ENCODE results near the gene TBCK.

Gene TBCK

DNA sequence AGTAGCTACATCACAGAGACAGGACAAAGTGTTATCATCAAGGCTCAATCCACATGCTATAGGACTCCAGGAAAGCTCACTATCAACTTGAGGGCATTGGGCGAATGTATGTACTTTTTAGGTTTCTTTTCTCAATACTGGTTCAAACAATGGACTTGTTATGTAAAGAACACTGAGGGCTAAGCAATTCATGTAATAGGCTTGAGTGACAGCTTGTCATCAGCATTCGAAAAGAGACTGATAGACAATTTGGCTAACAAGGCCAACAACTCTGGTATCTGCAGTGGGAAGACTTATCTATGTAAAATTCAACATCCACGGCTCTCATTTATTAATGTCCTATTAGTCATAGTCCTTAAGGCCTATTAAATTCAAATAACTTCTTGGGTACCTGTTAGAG is 279.7 kb downstream of the TBCK start:
- DNase-seq = no peak

DNA sequence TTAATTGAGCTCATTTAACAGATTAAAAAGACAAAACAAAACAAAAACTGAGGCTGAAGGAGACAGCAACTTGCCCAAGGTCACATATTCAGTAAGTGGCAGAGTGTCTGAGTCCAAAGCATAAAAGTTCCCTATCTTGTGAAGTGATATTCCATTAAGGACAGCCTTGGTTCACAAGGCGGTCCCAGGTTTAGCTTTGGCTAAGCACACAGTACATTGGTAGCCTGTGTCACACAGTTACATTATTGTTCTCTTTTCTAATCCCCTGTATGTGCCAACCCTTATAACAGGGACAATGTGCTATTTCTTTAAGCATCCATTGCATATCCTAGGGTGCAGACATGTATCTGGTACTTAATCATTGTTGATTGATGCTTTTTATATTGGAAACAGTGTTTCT is 280.8 kb downstream of the TBCK start:
- DNase-seq = no peak

DNA sequence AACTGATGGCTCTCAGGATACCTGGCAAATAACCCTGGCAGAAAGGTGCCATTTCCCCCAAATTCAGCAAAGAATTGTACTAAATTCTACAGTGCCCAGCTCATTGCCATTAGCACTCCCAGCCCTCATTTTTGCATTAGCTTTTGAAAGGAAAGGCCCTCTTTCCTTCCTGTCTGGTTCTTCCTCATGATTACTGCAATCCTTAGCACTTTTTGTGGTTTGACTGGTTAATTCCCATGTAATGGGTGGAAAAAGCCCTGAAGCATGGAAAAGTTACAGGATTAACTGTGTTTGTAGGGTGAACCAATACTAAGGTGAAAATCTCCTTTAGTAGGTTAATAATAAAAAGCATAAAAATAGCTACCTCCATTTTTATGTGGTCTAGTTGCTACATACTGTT is 281.3 kb downstream of the TBCK start:
- no peak for DNase-seq

DNA sequence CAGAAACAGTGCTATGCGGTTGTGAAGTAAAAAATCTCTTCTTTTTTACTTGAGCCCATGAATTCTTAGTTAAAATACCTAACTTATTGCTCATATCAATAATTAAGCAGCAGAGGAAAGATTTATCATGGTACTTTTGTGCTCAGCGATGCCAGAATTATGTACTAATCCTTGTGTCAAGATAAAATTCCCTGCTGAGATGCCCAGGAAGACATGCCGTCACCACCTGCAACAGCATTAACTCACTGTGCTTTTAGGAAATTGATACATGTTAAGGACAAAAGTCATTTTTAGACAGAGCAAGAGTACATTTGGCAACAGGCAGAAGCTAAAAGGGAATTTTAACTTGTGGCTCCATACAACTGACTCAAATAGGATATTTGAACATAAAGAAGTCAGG is 281.8 kb downstream of the TBCK start:
- DNase-seq = no peak

DNA sequence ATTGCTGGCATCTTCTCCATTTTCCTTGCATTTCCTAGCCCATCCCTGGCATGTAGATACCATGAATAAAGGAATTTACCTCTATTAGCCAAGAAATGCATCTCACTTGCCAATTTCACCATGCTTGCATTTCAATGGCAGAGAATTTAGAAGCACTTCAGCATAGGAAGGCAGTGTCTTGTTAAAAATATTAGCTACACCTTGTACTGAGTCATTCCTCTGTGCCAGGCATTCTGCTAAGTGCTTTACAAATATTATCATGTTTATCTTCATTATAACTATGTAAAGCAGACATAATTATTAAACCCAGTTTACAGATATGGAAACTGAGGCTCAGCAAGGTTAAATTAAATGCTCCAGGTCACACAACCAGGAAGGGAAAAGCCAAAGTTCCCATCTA is 282.5 kb downstream of the TBCK start:
- no peak for DNase-seq

DNA sequence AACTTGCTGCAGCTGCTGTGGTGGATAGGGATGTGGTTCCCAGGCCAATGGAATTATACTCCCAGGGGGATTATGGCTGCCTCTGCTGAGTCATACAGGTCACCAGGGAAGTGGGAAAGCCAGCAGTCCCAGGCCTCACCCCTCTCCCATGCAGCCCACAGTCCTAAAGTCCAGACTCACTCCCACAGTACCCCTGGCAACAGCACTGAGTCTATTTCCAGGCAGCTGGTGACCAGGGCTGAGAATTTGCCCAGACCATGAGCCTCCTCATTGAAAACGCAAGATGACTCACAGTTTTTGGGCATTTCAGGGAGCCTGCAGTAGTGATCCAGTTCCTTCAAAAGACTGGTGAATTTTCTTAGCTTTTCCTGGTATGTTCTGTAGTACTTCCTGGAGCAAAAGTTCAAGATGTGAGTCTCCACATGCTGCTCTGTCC is 283.1 kb downstream of the TBCK start:
- no peak for DNase-seq

DNA sequence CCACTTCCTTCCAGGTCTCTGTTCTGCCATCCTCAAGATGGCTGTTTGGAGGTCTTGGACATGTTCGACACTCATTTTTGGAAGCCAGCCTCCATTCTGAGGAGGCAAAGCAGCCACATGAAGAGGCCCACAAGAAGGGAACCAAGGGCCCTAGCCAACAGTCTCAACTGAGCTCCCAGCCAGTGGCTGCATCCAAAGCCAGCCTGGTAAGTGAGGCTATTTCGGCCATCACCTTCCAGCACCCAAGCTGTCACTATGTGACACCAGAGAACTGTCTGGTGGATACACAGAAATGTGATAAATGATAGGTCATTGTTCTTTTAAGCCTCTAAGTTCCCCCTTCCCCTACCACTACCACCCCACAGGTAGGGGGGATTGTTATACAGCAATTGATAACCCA is 293.6 kb downstream of the TBCK start:
- DNase-seq = no peak

DNA sequence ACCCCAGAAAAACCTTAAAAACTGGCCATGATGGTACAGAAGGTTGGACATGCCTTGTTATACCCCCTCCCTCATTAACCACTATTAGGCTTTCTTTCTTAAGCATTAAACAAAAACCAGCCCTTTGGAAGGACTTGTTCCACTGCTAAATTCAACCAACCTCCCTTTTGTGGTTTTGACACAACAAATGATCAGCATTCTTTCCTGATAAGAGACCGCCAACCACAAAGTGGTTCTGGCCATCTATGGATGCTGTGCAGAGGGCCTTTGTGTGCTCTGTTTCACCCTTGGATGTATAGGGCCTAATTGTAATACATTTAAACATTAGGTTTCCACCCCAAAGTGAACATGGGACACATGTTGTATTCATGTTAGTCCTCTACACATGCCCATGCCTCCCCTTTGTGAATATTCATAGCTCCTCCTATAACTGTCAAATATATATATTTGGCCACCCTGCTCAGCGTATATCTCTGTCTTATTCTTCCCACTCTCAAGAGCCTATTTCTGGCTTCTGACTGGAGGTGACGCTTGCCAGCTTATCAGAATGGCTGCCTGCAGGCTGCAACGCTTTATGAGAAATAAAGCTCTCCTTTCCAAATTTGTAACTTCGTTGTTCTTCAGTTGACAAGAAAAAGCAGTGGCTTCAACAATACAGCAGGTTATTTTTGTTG is 294.1 kb downstream of the TBCK start:
- DNase-seq = no peak

DNA sequence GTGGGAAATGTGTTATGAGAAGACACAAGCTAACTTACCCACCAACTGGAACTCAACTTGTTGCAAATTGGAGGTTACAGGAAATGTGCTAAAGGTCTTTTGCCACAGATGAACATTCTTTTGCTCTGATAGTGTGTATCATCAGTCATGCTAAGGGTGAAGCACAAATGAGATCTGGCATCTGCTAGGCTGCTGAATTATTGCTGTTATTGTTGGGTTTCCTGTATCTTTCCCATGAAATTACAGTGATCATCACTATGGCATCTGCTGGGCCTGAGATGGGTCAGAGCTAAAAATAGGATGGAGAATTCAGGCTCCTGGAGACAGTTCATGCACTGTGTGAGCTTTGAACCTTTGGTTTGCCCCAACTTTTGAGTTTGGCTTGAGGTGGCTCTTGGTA is 296.2 kb downstream of the TBCK start:
- DNase-seq = no peak

DNA sequence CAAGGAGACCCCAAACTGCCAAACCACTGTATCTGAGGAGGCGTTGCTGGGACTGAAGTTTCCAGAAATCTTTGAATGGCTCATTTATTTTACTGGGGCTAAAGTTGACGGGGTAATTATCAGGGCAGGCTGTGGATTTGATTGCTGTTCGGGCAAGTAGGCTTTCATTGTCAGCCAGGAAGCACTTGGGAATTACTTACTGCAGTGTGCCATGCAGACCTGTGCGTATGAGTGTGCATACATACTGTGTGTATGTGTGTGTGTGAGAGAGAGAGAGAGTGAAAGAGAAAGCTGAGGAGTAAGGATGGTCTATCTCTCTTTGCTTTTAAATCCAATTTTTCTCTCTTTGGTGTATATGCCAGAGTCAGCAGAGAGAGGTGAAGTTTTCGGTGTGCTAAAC is 298.0 kb downstream of the TBCK start:
- DNase-seq = no peak

DNA sequence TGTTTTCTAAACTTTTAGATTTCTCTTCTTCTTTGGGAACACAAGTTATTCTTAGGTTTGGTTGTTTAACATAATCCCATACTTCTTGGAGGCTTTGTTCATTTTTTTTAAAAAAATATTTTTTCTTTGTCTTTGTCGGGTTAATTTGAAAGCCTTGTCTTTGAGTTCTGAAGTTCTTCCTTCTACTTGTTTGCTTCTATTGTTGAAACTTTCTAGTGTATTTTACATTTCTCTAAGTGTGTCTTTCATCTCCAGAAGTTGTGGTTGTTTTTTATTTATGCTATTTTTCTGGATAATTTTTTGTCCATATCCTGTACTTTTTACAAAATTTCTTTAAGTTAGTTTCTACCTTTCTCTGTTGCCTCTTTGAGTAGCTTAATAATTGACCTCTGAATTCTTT is 304.6 kb downstream of the TBCK start:
- DNase-seq = no peak

DNA sequence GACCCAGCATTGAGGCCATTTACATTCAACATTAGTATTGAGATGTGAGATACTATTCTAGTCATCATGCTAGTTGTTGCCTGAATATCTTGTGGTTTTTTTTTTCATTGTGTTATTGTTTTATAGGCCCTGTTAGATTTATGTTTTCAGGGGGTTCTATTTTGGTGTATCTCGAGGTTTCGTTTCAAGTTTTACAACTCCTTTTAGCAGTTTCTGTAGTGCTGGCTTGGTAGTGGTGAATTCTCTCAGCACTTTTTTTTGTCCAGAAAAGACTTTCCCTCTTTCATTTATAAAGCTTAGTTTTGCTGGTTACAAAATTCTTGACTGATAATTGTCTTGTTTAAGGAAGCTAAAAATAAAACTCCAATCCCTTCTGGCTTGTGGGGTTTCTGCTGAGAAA is 305.2 kb downstream of the TBCK start:
- no peak for DNase-seq

DNA sequence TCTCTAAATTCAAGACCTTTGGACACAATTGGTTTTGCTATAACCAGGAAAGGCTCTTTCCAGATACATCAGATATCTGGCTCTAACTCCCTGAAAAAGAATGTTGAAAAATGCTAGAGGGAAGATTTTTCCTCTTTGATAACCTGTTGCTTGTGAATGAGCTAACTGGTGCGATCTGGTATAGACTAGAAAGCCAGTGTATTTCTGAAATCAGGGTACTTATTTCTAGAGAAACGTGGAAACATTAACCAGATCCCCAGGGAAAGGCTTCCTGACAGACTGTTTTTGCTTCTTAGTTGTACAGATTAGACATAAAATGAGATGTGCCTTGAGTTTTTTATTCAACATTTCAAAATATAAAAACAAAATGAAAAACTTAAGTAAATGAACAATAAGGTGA is 313.0 kb downstream of the TBCK start:
- DNase-seq = no peak

DNA sequence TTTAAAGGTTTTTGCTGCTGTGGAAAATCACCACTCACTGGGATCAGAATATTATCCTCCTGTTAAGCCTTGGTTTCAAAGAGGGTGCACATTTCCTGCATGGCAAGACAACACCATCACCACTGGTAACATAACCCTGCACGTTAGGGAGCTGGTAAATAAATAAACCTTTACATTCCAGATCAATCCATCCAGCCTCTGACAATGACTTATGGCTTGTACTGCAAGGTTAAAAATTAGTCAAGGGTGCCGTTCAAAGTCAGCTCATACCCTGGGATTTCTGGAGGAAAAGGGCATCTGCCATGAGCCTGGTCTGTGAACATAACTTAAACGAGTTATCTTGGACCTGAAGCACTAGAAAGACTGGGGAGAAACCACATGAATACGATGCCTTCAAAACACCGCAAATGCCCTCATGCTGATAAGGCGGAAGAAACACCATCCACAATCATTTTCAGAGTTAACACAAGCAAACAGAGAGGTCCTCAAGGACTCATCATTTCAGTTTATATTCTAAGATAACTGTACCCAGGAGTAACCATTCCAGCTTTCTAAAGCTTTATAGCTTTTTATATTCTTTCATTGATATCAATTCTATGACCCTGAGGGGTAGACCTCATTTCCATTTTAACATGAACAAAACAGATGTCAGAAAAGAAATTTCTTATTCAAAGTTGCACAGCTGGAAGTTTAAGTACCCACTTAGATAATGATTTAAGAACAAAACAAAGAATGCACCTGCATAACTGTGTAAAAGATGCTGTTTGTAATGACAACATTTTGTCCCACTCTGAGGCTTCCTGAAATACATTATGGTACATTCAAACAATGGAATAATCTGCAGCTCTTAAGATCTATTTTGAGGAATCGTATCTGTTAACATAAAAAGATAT is 317.6 kb downstream of the TBCK start:
- no peak for DNase-seq

DNA sequence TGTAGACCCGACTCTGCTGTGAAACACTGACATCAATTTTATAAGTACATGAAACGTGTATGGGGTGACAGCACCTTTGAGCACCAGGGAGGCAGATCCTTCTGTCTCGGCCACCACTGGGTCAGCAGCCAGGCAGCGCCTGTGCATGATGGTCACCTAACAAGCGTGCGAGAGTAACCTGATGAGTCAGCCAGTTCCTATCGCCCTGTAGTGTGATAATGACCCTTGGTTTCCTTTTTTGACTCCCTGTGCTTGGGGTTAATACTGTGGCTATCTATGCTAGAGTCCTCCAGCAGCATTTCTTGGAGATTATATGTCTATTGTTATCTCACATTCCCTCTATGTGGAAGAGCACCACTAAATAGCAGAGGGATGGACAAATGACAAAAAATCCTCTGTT is 319.2 kb downstream of the TBCK start:
- no peak for DNase-seq

DNA sequence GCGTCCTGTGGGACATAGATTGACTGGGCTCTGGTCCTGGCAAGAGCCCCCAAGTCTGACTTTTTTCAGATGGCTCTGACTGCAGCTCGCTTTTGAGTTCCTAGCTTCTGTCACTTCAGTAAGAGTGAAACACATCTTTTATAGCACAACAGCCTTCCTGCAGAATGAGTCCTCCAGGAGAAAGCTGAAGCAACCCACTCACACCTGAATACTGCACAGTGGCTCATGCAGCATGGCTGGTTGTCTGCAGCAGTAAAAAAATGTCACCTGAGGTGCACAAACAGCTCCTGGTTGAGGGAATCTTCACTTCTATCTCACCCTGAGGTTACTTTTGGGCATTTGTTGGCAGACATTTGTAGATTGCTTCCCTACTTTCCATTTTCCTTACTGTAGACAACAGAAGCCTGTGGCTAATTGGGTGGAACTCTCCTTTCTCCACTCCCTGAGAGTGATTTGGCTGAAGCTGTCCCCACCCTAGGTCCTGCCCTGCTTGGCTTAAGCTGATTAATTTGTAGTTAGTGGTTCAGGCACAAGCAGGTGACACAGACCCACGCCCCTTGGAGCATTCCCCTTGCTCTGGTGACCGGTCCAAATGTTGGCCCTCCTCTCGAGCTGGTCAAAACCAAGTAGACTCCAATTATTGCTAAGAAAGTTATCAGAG is 321.0 kb downstream of the TBCK start:
- no peak for DNase-seq

DNA sequence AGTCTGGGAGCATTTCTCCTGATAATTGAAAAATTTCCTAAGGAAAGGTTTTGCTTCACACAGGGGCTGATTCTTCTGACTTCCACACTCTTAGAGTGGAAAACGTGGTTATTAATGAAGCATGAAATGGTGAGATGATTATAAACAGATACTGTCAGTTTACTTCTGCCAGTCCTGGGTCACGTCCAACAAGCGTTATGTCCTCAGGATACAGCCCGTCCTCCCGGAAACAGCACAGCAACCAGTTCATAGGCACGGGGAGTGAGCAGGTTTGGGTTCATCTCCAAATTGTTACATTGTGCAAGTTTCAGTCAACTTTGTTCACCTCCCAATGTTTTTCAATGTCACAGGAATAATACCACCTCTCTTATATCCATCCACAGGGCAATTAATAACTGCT is 321.9 kb downstream of the TBCK start:
- no peak for DNase-seq

DNA sequence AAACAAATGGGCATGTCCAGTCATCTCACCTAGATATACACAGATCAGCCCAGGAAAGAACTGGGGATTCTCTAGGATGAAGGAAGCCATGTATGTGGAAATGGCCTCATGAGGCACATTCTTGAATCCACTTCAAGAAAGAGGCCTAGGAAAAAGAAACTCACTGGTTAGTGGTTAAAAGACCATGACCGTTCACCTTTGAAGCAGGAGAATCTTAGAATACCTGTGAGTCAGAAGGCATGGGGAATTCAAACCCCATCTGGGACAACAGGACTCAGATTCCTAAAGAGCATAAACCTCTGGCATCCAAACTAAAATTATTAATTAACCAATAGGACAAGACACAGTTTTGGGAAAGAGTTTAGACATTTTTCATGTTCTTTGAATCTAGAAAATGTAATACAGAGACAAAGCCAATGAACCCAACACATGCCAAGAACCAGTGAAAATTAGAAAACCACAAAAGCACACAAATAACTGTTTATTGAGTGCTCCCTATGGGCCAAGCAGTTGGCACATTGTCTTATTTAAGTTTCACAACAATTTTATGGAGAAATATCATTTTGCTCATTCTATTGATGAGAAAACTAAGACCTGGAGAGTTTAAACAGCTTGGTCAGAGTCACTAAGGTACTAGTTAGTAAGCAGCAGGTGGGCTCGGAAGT is 323.2 kb downstream of the TBCK start:
- no peak for DNase-seq

DNA sequence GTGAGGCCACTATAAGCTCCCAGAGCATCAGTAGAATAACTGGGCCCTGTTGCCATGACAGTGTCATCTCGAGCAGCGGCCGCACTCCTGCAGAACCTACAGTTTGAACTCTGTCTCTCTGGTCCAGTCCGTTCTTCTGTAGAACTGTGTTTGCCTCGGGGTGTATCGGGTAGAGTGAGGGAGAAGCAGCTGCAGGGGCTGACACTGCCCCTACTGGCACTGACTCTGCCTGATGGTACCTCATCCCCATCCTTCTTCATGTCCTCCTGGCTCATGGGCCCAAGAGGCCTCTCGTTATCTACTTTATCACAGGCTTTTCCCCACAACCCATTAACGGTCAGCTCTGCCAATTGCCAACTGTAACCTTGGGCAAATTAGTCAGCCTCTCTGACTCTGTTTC is 324.3 kb downstream of the TBCK start:
- DNase-seq = no peak
